MM.1S (cell line): Measurements from ENCODE around the gene RPRD2.

Experiments
- DNase-seq: peaks from one replicate; pipeline ENCODE4 v3.0.0-alpha.2; 2015
- H2AFZ ChIP-seq: fragments of 300-600 bp; sonication (generic); 2 replicates; pipeline ENCODE4 v1.6.0; 2016; ENCODE audit warnings: antibody characterized with exemption, low read length
- H3F3A ChIP-seq: fragments of 300-600 bp; sonication (generic); 2 replicates; pipeline ENCODE4 v1.6.1; 2016; ENCODE audit warnings: mild to moderate bottlenecking, antibody characterized with exemption, low read length, moderate library complexity, mixed read lengths; ENCODE audit not compliant: insufficient read depth
- H3K27ac ChIP-seq: fragments of 300-600 bp; sonication (generic); 2 replicates; pipeline ENCODE4 v1.5.1; 2016; ENCODE audit warnings: mild to moderate bottlenecking, low read length
- H3K27me3 ChIP-seq: fragments of 300-600 bp; sonication (generic); replicated peaks from 2 replicates; pipeline ENCODE4 v1.6.0; 2016; ENCODE audit warnings: low read length; ENCODE audit not compliant: insufficient read depth
- H3K36me3 ChIP-seq: fragments of 300-600 bp; sonication (generic); replicated peaks from 2 replicates; pipeline ENCODE4 v1.6.1; 2016; ENCODE audit warnings: mild to moderate bottlenecking, low read length, mixed read lengths; ENCODE audit not compliant: insufficient read depth
- H3K4me1 ChIP-seq: fragments of 300-600 bp; sonication (generic); 2 replicates; pipeline ENCODE4 v1.6.1; 2016; ENCODE audit warnings: low read length, mixed read lengths
- H3K4me2 ChIP-seq: fragments of 300-600 bp; sonication (generic); 2 replicates; pipeline ENCODE4 v1.6.0; 2016; ENCODE audit warnings: low read depth, low read length
- H3K4me3 ChIP-seq: fragments of 300-600 bp; sonication (generic); 2 replicates; pipeline ENCODE4 v1.5.1; 2016; ENCODE audit warnings: low read length, mixed read lengths
- H3K79me2 ChIP-seq: fragments of 300-600 bp; sonication (generic); 2 replicates; pipeline ENCODE4 v1.6.1; 2016; ENCODE audit warnings: mixed run types, low read length, mixed read lengths
- H3K9ac ChIP-seq: fragments of 300-600 bp; sonication (generic); 2 replicates; pipeline ENCODE4 v1.6.1; 2016; ENCODE audit warnings: low read length, mixed read lengths
- H3K9me2 ChIP-seq: fragments of 300-600 bp; sonication (generic); replicated peaks from 2 replicates; pipeline ENCODE4 v1.6.1; 2016; ENCODE audit warnings: mild to moderate bottlenecking, low read length, mixed read lengths; ENCODE audit not compliant: insufficient read depth
- H3K9me3 ChIP-seq: fragments of 300-600 bp; sonication (generic); replicated peaks from 2 replicates; pipeline ENCODE4 v1.6.1; 2016; ENCODE audit warnings: mild to moderate bottlenecking, low read length, mixed read lengths; ENCODE audit not compliant: insufficient read depth
- H4K20me1 ChIP-seq: fragments of 300-600 bp; sonication (generic); 2 replicates; pipeline ENCODE4 v1.6.1; 2016; ENCODE audit warnings: mild to moderate bottlenecking, low read length, moderate library complexity, mixed read lengths; ENCODE audit not compliant: insufficient read depth
- EZH2 ChIP-seq: fragments of 300-600 bp; sonication (generic); optimal IDR thresholded peaks from 2 replicates; pipeline ENCODE3; 2017; ENCODE audit warnings: low read depth, mild to moderate bottlenecking, antibody characterized with exemption, low read length, mixed read lengths
- EZH2phosphoT487 ChIP-seq: fragments of 300-600 bp; sonication (generic); IDR thresholded peaks from 2 replicates; pipeline ENCODE4 v1.6.1; 2018; ENCODE audit warnings: antibody characterized with exemption, low read length
- TF ChIP-seq, protein P1 (sequence below): fragments of 300-600 bp; sonication (generic); IDR thresholded peaks from 2 replicates; pipeline ENCODE4 v1.5.1; 2016; ENCODE audit warnings: antibody characterized with exemption, low read length, mixed read lengths

RPRD2 gene

DNA sequence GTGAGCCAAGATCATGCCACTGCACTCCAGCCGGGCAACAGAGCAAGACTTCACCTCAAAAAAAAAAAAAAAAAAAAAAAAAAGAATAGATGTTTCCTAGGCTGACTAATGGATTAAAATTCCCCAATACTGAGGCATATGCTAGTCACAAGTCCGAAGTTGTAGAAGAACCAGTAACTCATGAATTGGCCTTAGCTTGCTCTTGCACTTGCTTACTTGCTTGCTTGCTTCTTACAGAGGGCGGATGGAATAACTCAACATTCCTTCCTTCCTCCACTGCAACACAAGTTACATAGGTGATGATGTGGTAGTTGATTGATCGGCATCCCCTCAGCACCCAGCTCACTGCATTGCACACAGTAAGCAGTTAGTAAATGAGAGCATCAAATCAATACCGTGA, 120.5 kb downstream of the RPRD2 start:
- Histone ChIP-seq H4K20me1 (no peaks in the 10 kb centered on the region), H3K4me3 (no peak overlapping the region), H3F3A (peaks cover 8% of the 10 kb centered on the region), H3K9ac (no peak overlapping the region), H3K79me2 (peaks cover 15% of the 10 kb centered on the region), H3K9me3 (no peaks in the 10 kb centered on the region), H3K4me2 (no peak overlapping the region), H2AFZ (no peak overlapping the region), H3K27ac (no peak overlapping the region), H3K9me2 (no peaks in the 10 kb centered on the region), H3K36me3 (no peaks in the 10 kb centered on the region), H3K27me3 (no peaks in the 10 kb centered on the region), H3K4me1 (0 out of 2 replicates have a peak, but pooled peaks cover 4% of the 10 kb centered on the region)
- no peak for TF ChIP-seq EZH2phosphoT487
- no peak for TF ChIP-seq EZH2
- TF ChIP-seq, protein P1, sequence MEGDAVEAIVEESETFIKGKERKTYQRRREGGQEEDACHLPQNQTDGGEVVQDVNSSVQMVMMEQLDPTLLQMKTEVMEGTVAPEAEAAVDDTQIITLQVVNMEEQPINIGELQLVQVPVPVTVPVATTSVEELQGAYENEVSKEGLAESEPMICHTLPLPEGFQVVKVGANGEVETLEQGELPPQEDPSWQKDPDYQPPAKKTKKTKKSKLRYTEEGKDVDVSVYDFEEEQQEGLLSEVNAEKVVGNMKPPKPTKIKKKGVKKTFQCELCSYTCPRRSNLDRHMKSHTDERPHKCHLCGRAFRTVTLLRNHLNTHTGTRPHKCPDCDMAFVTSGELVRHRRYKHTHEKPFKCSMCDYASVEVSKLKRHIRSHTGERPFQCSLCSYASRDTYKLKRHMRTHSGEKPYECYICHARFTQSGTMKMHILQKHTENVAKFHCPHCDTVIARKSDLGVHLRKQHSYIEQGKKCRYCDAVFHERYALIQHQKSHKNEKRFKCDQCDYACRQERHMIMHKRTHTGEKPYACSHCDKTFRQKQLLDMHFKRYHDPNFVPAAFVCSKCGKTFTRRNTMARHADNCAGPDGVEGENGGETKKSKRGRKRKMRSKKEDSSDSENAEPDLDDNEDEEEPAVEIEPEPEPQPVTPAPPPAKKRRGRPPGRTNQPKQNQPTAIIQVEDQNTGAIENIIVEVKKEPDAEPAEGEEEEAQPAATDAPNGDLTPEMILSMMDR, result no peak
- no peak for DNase-seq

DNA sequence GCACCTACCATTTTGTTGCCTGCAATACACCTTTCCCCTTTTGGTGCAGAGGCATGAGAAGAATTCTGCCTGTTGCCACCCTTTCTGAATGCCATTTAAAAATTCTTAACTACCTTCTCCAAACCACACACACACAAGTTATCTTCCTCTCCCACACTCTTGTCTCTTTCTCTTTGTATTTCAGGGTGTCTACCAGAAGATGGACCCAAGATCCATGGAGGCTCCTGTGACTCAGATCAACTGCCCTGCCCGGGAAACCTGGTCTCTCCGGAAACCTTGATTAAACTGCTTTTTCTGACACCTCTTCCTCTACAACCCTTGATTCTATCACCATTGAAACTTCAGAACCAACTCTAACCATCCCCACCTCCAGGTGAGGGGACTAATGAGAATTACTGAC, 120.9 kb downstream of the RPRD2 start:
- peaks cover 8% of the 10 kb centered on the region for H3F3A ChIP-seq
- no peaks in the 10 kb centered on the region for H3K9me3 ChIP-seq
- TF ChIP-seq, protein P1, result peak; percentile 32
- TF ChIP-seq EZH2, result no peak
- H2AFZ ChIP-seq, result no peak overlapping the region
- no peaks in the 10 kb centered on the region for H3K27me3 ChIP-seq
- no peak overlapping the region for H3K4me2 ChIP-seq
- H3K4me1 ChIP-seq, result 0 out of 2 replicates have a peak, but pooled peaks cover 4% of the 10 kb centered on the region
- no peak overlapping the region for H3K9ac ChIP-seq
- H3K36me3 ChIP-seq, result no peaks in the 10 kb centered on the region
- DNase-seq, result no peak
- H3K9me2 ChIP-seq, result no peaks in the 10 kb centered on the region
- H3K79me2 ChIP-seq, result peaks cover 15% of the 10 kb centered on the region
- H4K20me1 ChIP-seq, result no peaks in the 10 kb centered on the region
- no peak overlapping the region for H3K27ac ChIP-seq
- H3K4me3 ChIP-seq, result no peak overlapping the region

DNA sequence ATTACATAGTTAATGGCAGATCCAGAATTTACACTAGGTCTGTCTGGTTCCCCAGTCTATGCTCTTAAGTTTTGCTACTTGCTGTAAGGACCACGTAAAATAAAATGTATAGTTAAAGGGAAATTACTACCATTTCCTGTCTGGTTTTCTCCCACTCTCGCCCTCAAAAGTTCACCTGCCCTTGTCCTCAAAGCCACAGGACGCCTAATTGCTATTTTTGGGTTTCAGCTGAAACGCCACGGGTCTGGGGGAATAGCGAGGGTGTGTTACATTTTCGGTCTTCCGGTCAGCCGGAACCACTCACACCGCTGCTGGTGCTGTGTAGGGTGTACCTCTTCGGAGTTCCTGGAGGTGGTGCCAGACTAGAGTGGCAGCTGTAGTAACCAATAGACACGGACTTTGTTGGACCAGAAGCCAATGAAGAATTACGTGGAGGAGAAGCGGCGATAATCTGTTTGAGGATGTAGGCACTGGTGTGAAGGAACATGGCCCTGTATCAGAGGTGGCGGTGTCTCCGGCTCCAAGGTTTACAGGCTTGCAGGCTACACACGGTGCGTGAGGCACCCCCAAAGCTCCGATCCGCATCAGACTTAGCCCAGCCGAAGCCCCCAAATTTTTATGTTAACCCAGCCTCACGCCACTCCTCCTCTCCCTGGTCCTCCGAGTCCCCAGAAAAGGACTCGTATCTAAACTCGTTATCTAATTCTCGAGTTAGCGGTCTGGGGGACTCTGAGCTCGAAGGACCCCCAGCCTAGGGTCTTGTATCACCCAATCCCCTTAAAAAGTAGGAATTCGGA, 123.2 kb downstream of the RPRD2 start, which contains the start of gene TARS2:
Gene TARS2, plus strand, starts transcription at position 454 of the 797 bp plus-strand sequence. Its CDS starts 32 bp downstream, at position 486.
- peak; percentile 100 for DNase-seq
- Histone ChIP-seq H3K4me2 (peak within 1 kb of the TSS; percentile 87), H3K4me3 (peak within 1 kb of the TSS; percentile 98), H3K79me2 (peaks cover 15% of the 10 kb centered on the region), H2AFZ (peak within 1 kb of the TSS; percentile 93), H3K27ac (peak within 1 kb of the TSS; percentile 47; the same call in 1 of the 2 replicates), H3K9me2 (no peaks in the 10 kb centered on the region), H3F3A (peaks cover 8% of the 10 kb centered on the region), H3K9me3 (no peaks in the 10 kb centered on the region), H4K20me1 (no peaks in the 10 kb centered on the region), H3K9ac (peak within 1 kb of the TSS; percentile 83), H3K4me1 (0 out of 2 replicates have a peak, but pooled peaks cover 4% of the 10 kb centered on the region), H3K36me3 (no peaks in the 10 kb centered on the region), H3K27me3 (no peaks in the 10 kb centered on the region)
- TF ChIP-seq EZH2 (no peak), EZH2phosphoT487 (no peak)
- TF ChIP-seq, protein P1, result no peak
